SW480 (cell line): Measurements from ENCODE around the gene GPC6.
"Not testable (repeated sequence)": the region's sequence is repeated elsewhere in the genome, so short reads cannot be mapped to it uniquely, and the experiment has no call there.

Source experiments
- DNase-seq: peaks from one replicate; pipeline ENCODE4 v3.0.0-alpha.2; 2016; ENCODE audit warnings: low spot score

GPC6 gene

GRCh38 chr13:93320942-93321341, 94.3 kb downstream of the GPC6 start:
- DNase-seq = no peak

- not testable (repeated sequence) for DNase-seq
Measured at GRCh38 chr13:93323880-93324279, 97.3 kb downstream of the GPC6 start.

GRCh38 chr13:93325303-93326233, 99.0 kb downstream of the GPC6 start:
- DNase-seq = no peak

- no peak for DNase-seq
Measured at GRCh38 chr13:93326234-93326811, 99.7 kb downstream of the GPC6 start.

GRCh38 chr13:93328943-93329342, 102.3 kb downstream of the GPC6 start:
- DNase-seq = no peak

- DNase-seq = no peak
Measured at GRCh38 chr13:93336728-93337127, 110.1 kb downstream of the GPC6 start.

- no peak for DNase-seq
Measured at GRCh38 chr13:93338030-93338429, 111.4 kb downstream of the GPC6 start.

GRCh38 chr13:93338906-93339305, 112.3 kb downstream of the GPC6 start:
- no peak for DNase-seq

GRCh38 chr13:93339550-93339949, 112.9 kb downstream of the GPC6 start:
- DNase-seq = no peak

GRCh38 chr13:93341517-93341916, 114.9 kb downstream of the GPC6 start:
- DNase-seq = no peak

GRCh38 chr13:93343097-93343496, 116.5 kb downstream of the GPC6 start:
- no peak for DNase-seq

GRCh38 chr13:93344048-93344705, 117.6 kb downstream of the GPC6 start:
- DNase-seq = no peak

- no peak for DNase-seq
Measured at GRCh38 chr13:93345024-93345423, 118.4 kb downstream of the GPC6 start.

GRCh38 chr13:93345770-93346169, 119.2 kb downstream of the GPC6 start:
- no peak for DNase-seq

- DNase-seq = no peak
Measured at GRCh38 chr13:93352616-93353015, 126.0 kb downstream of the GPC6 start.

- no peak for DNase-seq
Measured at GRCh38 chr13:93355094-93355493, 128.5 kb downstream of the GPC6 start.

- no peak for DNase-seq
Measured at GRCh38 chr13:93356469-93356868, 129.9 kb downstream of the GPC6 start.

- DNase-seq = no peak
Measured at GRCh38 chr13:93360021-93360420, 133.4 kb downstream of the GPC6 start.

- DNase-seq = no peak
Measured at GRCh38 chr13:93361703-93362102, 135.1 kb downstream of the GPC6 start.

- no peak for DNase-seq
Measured at GRCh38 chr13:93364166-93364565, 137.6 kb downstream of the GPC6 start.

GRCh38 chr13:93368296-93368695, 141.7 kb downstream of the GPC6 start:
- DNase-seq = no peak

- no peak for DNase-seq
Measured at GRCh38 chr13:93368718-93369117, 142.1 kb downstream of the GPC6 start.

GRCh38 chr13:93372856-93373255, 146.2 kb downstream of the GPC6 start:
- no peak for DNase-seq
